GM19463 (cell line): ENCODE data around the gene GTPBP1.

Source experiments
- ATAC-seq: cut with Tn5 transposase; IDR thresholded peaks from one replicate; pipeline ENCODE4 v1.9.1; 2021; ENCODE audit warnings: mild to moderate bottlenecking, moderate library complexity; ENCODE audit not compliant: unreplicated experiment

The GTPBP1 gene

DNA sequence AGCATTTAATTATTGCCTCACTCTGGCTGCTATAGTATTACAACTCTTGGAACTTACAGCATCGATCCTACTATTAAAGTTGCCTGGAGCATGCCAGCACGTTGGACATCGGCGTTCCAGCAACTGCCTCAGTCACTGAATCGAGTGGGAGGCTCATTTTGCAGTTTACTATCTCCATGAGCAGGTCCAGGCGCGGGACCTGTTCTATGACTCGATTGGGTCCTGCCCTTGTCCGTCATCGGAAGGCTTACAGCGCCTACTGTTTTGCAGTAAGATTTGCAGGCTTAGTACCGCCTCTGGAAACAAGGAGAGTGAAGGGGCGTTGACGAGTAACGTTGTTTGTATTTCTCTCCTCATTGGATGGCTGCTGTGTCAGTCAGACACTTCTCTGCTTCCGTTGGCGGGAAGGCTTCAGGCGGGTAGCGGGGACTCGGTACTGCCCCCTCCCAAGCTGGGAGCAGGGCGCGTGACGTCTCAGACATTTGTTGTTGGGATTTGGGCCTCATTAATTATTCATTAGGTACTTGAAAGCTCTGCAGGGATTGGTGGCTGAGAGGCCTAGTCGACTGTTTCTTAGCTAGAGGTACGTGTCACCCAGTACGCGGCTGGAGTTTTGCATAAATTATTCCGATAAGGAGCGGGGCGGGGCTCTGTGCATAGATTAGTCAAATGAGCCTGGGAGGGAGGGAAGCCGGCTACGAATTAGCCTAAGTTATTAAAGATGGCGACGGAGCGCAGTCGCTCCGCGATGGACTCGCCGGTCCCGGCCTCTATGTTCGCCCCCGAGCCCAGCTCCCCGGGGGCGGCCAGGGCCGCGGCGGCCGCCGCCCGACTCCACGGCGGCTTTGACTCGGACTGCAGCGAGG, at the start of gene GTPBP1:
TSS of gene GTPBP1 (plus strand) at position 710 of the 866 bp plus-strand sequence. CDS start at position 722, 12 bp downstream.
- peak; percentile 68 for ATAC-seq

GRCh38 chr22:38656256-38657044, 49.3 kb upstream of the GTPBP1 start, which contains the start of the genes CBY1 and FAM227A:
TSS of gene CBY1 (plus strand) at chr22:38656638. CDS start at chr22:38668055, 11,417 bp downstream.
TSS of gene FAM227A (minus strand) at chr22:38656392. CDS start at chr22:38650168, 6,224 bp downstream.
- peak; percentile 69 for ATAC-seq

- ATAC-seq: no peak
Observed at GRCh38 chr22:38657045-38657909, 48.5 kb upstream of the GTPBP1 start.

DNA sequence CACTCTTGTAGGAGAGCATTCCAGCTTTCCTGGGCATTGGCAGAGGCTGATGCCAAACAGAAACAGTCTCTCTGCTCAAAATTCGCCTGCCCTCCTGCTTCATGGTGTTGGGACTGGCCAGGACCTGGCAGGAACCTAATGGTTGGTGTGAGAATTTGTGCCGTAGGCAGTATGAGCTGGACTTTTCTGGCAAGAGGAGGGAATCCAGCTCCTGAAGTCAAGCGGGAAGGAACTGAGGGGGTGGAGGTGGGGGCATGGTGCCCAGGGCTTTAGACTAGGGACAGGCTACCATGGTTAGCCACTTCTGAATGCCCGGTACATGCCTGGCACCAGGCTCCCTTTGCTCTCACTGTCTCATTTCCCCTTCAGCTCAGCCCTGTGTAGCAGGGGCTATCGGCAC, 30.9 kb upstream of the GTPBP1 start:
- ATAC-seq: no peak

GRCh38 chr22:38675833-38676232, 29.9 kb upstream of the GTPBP1 start:
- no peak for ATAC-seq

GRCh38 chr22:38681582-38682335, 24.0 kb upstream of the GTPBP1 start, which contains the start of gene TOMM22:
TSS of gene TOMM22 (plus strand) at chr22:38681957. CDS start at chr22:38681979, 22 bp downstream.
- peak; percentile 98 for ATAC-seq

DNA sequence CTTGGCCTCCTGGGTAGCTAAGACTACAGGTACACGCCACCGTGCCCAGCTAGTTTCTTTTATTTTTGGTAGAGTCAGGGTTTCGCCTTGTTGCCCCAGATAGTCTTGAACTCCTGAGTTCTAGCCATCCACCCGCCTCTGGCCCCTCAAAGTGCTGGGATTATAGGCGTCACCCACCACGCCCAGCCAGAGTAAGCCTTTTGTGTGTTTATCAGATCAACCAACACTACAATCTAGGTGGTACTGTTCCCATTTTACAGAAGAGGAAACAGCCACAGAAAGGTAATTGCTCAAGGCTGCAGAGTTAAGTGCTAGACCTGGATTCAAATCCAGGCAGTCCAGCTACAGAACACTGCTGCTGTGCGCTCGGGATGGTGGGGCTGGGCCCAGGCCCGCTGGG, 20.8 kb upstream of the GTPBP1 start:
- ATAC-seq: no peak

- no peak for ATAC-seq
Observed at GRCh38 chr22:38685761-38686160, 20.0 kb upstream of the GTPBP1 start.

DNA sequence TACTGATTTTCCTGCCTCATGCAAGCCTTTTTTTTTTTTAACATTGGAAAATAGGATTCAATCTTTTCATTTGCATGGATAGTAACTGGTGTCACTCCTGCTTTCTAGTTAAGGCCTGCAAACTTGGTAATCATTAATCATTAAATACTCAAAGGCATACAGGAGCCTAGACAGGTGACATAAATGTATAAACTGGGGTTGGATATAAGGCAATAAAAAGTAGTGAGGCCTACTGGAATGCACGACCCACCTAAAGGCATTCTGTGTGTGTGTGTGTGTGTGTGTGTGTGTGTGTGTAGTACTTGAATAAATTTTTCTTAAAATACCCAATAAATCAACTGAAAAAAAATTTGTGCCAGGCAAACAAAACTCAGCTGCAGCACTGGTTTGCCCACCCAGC, 16.1 kb upstream of the GTPBP1 start:
- ATAC-seq: no peak

DNA sequence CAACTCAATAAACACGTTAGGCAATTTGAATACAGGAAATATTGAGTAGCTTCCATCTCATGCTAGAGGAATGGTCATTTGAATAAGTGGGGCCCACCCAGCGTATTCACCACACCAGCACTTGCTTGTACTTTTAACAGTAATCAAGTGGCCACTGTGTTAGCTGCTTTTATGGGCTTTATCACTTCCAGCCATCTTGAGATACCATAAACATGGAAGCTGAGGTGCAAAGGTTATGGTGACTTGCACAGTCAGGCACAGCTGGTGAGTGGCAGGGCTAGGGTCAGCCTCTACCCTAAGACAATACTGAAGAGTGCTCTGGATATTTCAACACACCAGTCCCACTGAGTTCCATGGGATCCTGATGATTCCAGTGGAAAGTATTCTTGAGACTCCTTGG, 11.7 kb upstream of the GTPBP1 start:
- ATAC-seq: no peak

- ATAC-seq: no peak
Observed at GRCh38 chr22:38694940-38695339, 10.8 kb upstream of the GTPBP1 start.

DNA sequence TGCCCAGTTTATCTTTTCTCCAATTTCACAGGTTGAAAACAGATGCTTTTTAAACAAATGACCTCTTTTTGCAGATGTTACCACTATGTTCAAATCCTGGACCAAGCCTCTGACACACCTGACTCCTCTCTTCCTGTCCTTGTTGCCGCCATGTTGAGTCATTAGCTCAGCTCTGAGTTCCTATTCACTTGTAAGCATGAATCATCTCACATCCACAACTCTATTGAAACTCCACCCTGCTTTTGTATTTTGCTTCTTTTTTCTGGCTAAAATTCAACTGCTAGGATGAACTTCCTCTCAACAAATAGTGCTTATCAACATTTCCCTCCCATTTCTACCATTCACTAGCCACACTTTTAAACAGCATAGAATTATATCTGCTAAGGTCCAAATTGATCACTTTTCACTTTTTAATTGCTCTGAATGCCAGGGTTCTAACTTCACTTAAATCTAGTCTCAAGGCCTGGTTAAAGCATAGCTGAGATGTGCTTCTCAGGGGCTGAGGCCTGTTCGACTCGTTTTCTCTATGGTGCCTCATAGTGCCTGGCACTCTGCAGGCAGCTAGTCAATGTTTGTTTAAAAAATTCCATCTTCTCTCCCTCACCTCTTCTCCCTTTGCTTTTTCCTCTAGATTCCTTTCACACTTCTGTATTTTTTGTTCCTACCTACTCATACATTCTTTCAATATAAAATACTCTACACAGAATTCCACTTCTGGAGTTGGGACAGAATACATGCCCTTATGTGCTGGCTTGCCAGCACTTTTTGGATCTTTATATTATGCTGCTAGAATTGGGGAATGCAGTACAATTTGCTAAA, 8.9 kb upstream of the GTPBP1 start:
- no peak for ATAC-seq

GRCh38 chr22:38697425-38698089, 8.2 kb upstream of the GTPBP1 start:
- ATAC-seq: no peak

- ATAC-seq: no peak
Observed at GRCh38 chr22:38698407-38699094, 7.2 kb upstream of the GTPBP1 start.

- no peak for ATAC-seq
Observed at GRCh38 chr22:38699143-38699542, 6.6 kb upstream of the GTPBP1 start.

DNA sequence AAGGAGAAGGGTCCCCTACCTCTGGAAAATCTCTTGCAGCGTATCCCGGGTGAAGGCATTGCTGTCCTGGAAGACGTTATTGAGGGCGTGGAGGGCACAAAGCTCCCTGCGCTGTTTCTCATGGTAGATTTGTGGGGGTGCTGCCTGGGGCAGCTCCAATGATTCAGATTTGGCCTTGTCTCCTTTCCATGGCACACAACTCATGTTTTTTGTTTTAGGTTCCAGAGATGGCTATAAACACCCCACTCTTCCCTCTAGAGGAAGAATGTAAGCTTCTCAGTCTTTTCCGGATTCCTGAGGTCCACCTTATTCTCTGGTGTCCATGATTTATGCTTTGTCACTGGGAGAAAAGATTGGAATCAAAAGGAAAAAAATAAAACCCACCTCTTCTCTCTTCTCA, 6.0 kb upstream of the GTPBP1 start:
- ATAC-seq: no peak

- ATAC-seq: peak; percentile 17
Observed at GRCh38 chr22:38700270-38700788, 5.4 kb upstream of the GTPBP1 start.
